Ovary (tissue), 3 donors: ENCODE measurements around the gene CDH23.

Source experiments
- POLR2A ChIP-seq: fragments of 450-650 bp; IDR thresholded peaks from one replicate; pipeline ENCODE4 v1.6.1; 2017; ENCODE audit warnings: antibody characterized with exemption, mild to moderate bottlenecking, moderate library complexity
- TF ChIP-seq, protein P1 (sequence below), 3 donors: fragments of 450-650 bp in 2 of 3; fragments of 200-600 bp in 1 of 3; IDR thresholded peaks; one replicate each; pipeline versions ENCODE4 v1.5.1 to v1.8.0; 2016 to 2022; ENCODE audit warnings: antibody characterized with exemption in 3 of 3, mild to moderate bottlenecking in 1 of 3
- donor health status: DM: no; HTN: no; CAD: no.

GRCh38 chr10:71830726-71831125 is 434.0 kb downstream of the CDH23 start:
- TF ChIP-seq, protein P1, sequence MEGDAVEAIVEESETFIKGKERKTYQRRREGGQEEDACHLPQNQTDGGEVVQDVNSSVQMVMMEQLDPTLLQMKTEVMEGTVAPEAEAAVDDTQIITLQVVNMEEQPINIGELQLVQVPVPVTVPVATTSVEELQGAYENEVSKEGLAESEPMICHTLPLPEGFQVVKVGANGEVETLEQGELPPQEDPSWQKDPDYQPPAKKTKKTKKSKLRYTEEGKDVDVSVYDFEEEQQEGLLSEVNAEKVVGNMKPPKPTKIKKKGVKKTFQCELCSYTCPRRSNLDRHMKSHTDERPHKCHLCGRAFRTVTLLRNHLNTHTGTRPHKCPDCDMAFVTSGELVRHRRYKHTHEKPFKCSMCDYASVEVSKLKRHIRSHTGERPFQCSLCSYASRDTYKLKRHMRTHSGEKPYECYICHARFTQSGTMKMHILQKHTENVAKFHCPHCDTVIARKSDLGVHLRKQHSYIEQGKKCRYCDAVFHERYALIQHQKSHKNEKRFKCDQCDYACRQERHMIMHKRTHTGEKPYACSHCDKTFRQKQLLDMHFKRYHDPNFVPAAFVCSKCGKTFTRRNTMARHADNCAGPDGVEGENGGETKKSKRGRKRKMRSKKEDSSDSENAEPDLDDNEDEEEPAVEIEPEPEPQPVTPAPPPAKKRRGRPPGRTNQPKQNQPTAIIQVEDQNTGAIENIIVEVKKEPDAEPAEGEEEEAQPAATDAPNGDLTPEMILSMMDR (IDR thresholded peaks at IDR 0.05) = no peak
- TF ChIP-seq POLR2A = no peak
